Muscle layer of duodenum (tissue), 2 donors: ENCODE data around the gene TAX1BP3.

Experiments used
- H3K27ac ChIP-seq: one replicate; pipeline ENCODE4 v1.7.0; 2013; ENCODE audit warnings: mild to moderate bottlenecking, low read length
- H3K27me3 ChIP-seq: one replicate; pipeline ENCODE4 v1.7.0; 2013; ENCODE audit warnings: low read depth, mild to moderate bottlenecking, control low read depth, low read length
- H3K36me3 ChIP-seq, 2 donors: one replicate each; pipeline ENCODE4 v1.7.0; 2013; ENCODE audit warnings: low read length in 2 of 2, control low read depth in 1 of 2, mild to moderate bottlenecking in 1 of 2; ENCODE audit not compliant: insufficient read depth in 2 of 2, control insufficient read depth in 1 of 2
- H3K4me1 ChIP-seq, 2 donors: one replicate each; pipeline ENCODE4 v1.7.0; 2013; ENCODE audit warnings: low read length in 2 of 2, mild to moderate bottlenecking in 2 of 2, control low read depth in 1 of 2, moderate library complexity in 1 of 2; ENCODE audit not compliant: insufficient read depth in 2 of 2, control insufficient read depth in 1 of 2
- H3K4me3 ChIP-seq, 2 donors: one replicate each; pipeline ENCODE4 v1.7.0; 2013; ENCODE audit warnings: low read length in 2 of 2, low read depth in 1 of 2, mild to moderate bottlenecking in 1 of 2
- H3K9me3 ChIP-seq, 2 donors: one replicate each; pipeline ENCODE4 v1.7.0; 2013; ENCODE audit warnings: low read length in 2 of 2, control low read depth in 1 of 2, mild to moderate bottlenecking in 1 of 2; ENCODE audit not compliant: control insufficient read depth in 1 of 2
- donor health status: healthy.

The TAX1BP3 gene

DNA sequence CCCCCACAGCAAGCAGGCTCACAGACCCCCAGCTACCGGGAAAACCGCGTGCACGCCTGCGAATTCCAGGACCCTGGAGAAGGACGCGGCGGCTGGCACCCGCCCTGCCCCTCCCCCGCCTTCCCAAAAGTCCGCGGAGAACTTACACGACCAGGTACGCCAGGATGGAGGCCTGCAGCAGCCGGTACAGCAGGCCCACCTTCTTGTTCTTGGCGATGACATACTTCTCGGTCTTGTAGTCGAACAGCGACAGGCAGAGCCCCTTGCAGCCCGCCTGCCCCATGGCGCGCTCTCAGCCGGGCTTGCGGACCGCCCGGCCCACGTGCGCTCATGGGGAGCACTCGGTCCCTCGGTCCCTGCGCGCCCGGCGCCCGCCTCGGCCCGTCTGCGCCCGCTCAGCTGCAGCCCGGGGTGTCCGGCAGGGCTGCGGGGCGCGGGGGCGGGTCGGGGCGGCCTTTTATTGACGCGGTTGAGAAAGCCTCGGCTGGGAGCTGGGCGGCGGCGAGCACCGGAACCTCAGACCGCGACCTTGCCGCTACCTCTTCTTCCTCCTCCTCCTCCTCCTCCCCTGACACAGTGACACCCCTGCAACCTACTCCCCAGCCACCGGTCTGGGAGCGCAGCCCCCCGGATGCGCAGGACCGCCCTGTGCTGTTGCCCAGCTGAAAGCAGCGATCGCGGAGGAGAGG, 27.5 kb upstream of the TAX1BP3 start, which contains the start of gene P2RX5:
Gene P2RX5 (minus strand): TSS at position 433 of the 689 bp plus-strand sequence. CDS start 150 bp downstream, at position 283.
- H3K4me1 ChIP-seq, result peaks cover 0 to 14% of the 10 kb centered on the region in 2 donors
- peak within 1 kb of the TSS; percentile 21 to 66 for H3K4me3 ChIP-seq
- H3K27ac ChIP-seq, result no peak within 1 kb of the TSS
- no peaks in the 10 kb centered on the region for H3K36me3 ChIP-seq
- peaks cover 16% of the 10 kb centered on the region for H3K27me3 ChIP-seq
- peaks cover 0 to 12% of the 10 kb centered on the region in 2 donors for H3K9me3 ChIP-seq

DNA sequence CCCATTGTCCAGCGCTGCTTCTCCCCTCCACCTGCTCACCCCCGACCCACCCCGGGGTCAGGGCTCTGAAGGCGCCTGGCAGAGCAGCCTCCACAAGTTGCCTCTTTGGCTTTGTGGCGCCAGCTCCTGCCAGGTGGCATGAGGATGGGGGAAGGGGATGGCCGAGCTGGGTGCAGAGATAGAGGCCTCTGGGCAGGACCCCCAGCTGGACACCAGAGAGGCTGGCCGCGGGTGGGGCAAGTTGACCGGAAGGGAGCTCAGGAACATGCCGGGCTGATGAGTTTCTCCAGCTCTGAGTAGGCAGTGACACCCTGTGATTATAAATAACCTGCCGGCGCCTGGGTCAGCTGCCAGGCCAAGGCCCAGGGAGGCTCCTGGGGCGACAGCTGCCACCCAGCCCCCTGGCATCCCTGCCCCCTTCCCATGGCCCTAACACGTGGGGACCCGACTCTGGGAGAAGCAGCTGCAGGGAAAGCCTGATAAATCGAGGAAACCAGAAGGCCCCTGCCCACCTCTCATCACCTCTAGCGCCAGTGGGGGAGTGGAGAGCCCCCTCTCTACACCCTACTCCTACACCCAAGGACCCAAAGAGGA, 26.8 kb upstream of the TAX1BP3 start:
- peak overlapping the region; percentile 21 to 66 for H3K4me3 ChIP-seq
- no peak overlapping the region for H3K27ac ChIP-seq
- H3K36me3 ChIP-seq, result no peaks in the 10 kb centered on the region
- peaks cover 0 to 14% of the 10 kb centered on the region in 2 donors for H3K4me1 ChIP-seq
- H3K9me3 ChIP-seq, result peaks cover 0 to 12% of the 10 kb centered on the region in 2 donors
- H3K27me3 ChIP-seq, result peaks cover 16% of the 10 kb centered on the region

DNA sequence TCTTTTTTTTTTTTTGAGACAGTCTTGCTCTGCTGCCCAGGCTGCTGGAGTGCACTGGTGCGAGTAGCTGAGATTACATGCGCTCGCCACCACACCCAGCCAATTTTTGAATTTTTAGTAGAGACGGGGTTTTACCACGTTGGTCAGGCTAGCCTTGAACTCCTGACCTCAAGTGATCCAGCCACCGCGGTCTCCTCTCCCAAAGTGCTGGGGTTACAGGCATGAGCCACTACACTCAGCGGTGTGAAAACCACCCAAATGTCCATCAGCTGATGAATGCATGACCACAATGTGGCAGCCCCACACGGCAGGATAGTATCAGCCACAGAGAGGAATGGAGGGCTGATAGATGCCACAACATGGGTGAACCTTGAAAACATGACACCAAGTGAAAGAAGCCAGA, 25.5 kb upstream of the TAX1BP3 start:
- H3K27me3 ChIP-seq, result peaks cover 16% of the 10 kb centered on the region
- H3K4me3 ChIP-seq, result no peak overlapping the region
- peaks cover 0 to 14% of the 10 kb centered on the region in 2 donors for H3K4me1 ChIP-seq
- no peak overlapping the region for H3K27ac ChIP-seq
- H3K36me3 ChIP-seq, result no peaks in the 10 kb centered on the region
- peaks cover 0 to 12% of the 10 kb centered on the region in 2 donors for H3K9me3 ChIP-seq

GRCh38 chr17:3693141-3693540, 24.8 kb upstream of the TAX1BP3 start:
- peaks cover 0 to 7% of the 10 kb centered on the region in 2 donors for H3K9me3 ChIP-seq
- H3K4me1 ChIP-seq, result peaks cover 0 to 14% of the 10 kb centered on the region in 2 donors
- peaks cover 16% of the 10 kb centered on the region for H3K27me3 ChIP-seq
- no peak overlapping the region for H3K27ac ChIP-seq
- no peaks in the 10 kb centered on the region for H3K36me3 ChIP-seq
- H3K4me3 ChIP-seq, result no peak overlapping the region

DNA sequence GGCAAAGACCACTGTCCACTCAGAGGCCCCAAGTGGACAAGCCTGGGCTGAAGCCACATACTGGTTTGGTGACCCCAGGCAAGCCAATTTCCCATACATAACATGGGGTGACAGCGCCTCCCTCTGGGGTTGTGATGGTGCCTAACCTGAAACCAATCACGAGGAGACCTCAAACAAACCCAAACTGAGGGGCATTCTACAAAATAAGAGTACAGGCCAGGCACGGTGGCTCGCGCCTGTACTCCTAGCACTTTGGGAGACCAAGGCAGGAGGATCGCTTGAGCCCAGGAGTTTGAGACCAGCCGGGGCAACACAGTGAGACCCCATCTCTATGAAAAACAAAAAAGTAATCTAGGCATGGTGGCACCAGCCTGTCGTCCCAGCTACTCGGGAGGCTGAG, 24.0 kb upstream of the TAX1BP3 start:
- Histone ChIP-seq H3K36me3 (no peaks in the 10 kb centered on the region), H3K4me3 (no peak overlapping the region), H3K9me3 (no peaks in the 10 kb centered on the region), H3K4me1 (peaks cover 0 to 14% of the 10 kb centered on the region in 2 donors), H3K27me3 (peaks cover 14% of the 10 kb centered on the region), H3K27ac (no peak overlapping the region)

DNA sequence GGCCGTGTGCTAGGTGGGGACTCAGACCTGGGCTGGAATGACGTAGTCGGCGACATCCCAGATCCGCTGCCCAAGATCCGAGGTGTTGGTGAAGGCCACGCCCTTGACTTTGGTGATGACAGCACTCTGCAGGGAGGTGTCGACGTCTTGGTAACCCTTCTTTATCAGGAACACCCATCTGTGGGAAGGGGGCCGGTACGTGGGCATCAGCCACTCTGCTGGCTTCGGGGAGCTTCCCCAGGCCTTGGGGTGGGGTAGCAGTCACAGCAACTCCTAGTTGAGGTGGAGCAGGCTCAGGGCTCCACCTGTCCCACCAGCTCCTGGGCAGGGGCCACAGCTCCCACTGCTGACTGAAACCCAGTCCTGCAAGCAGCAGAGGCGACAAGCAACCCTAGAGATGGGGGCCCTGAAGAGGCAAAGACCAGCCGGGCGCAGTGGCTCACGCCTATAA, 23.3 kb upstream of the TAX1BP3 start:
- Histone ChIP-seq H3K27me3 (peaks cover 12% of the 10 kb centered on the region), H3K4me1 (peaks cover 0 to 14% of the 10 kb centered on the region in 2 donors), H3K27ac (no peak overlapping the region), H3K9me3 (no peaks in the 10 kb centered on the region), H3K36me3 (no peaks in the 10 kb centered on the region), H3K4me3 (no peak overlapping the region)

DNA sequence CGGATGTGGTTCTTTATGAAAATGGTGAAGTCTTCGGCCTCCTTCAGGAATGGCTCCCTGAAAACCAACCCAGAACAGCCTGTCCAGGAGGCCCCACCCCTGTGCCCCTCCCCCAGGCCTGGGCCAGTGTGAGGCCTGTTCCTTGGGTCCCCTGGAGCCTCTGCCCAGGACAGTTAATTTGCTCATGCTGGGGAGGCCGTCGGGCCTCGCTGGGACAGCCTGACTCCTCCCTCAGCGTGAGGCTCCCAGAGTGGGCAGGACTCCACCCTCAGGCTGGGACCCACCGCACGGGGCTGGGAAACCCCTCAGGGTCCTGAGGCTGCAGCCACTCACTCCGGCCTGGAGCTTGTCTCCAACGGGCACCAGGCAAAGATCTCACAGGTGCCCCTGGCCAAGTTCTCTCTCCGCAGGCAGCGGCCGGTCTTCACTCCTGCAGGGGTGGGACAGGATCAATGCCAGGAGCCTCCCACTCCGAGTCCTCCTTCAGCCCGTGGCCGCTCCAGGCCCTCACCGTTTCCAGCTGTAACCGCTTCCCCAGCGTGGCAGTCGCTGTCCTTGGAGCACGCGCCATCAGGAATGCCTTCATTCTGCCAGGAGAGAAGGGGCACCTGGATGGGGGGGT, 21.8 kb upstream of the TAX1BP3 start:
- Histone ChIP-seq H3K36me3 (no peaks in the 10 kb centered on the region), H3K27ac (no peak overlapping the region), H3K4me1 (peaks cover 0 to 7% of the 10 kb centered on the region in 2 donors), H3K27me3 (peaks cover 7% of the 10 kb centered on the region), H3K4me3 (no peak overlapping the region), H3K9me3 (no peaks in the 10 kb centered on the region)

DNA sequence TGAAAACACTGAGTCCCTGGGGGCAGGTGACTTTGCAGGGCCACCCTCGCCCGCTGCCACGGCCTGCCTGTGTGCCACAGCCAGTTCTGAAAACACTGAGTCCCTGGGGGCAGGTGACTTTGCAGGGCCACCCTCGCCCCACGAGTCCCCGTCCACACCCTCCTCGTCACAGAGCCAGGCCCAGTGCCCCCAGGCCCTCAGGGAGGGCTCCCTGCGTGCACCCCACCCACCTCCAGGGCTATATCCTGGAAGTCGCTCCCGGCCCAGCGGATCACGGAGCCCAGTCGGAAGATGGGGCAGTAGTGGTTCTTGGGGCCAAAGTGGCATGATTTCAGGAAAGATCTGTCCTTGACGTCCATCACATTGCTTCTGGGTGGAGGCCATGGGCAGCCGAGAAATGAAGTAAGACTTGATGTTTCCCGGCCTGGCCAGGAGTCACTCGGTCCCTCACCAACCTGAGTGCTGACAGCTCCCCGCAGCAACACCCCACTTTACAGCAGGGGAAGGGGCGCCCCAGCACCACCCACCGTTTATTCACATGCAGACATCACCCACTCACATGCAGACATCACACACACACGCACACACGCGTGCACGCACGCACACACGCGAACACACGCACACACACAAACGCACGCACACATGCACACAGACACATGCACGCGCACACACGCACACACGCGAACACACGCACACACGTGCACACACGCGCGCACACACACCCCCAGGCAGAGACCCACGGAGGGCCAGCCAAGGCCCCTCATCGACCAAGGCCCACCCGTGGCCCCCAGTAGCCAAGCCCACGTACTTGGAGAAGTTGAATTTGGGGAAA, 21.1 kb upstream of the TAX1BP3 start:
- Histone ChIP-seq H3K4me1 (no peaks in the 10 kb centered on the region), H3K4me3 (no peak overlapping the region), H3K36me3 (no peaks in the 10 kb centered on the region), H3K27ac (no peak overlapping the region), H3K9me3 (no peaks in the 10 kb centered on the region), H3K27me3 (peaks cover under 1% of the 10 kb centered on the region)

DNA sequence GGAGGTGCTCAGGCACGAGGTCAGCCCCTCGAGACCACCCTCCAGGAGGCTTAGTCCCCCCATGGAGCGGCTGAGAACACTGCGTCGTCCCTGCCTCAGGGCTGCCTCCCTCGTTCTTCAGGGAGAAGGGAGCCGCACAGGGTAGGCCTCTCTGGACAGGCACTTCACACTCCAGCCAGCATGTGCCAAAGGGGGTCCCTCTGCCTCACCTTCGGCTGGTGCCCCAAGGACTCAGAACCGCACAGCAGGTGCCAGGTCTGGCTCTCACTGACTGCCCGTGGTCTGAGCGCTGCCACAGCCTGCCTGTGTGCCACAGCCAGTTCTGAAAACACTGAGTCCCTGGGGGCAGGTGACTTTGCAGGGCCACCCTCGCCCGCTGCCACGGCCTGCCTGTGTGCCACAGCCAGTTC, 20.5 kb upstream of the TAX1BP3 start:
- H3K27me3 ChIP-seq, result no peaks in the 10 kb centered on the region
- H3K36me3 ChIP-seq, result no peaks in the 10 kb centered on the region
- no peaks in the 10 kb centered on the region for H3K4me1 ChIP-seq
- no peak overlapping the region for H3K4me3 ChIP-seq
- no peaks in the 10 kb centered on the region for H3K9me3 ChIP-seq
- no peak overlapping the region for H3K27ac ChIP-seq

DNA sequence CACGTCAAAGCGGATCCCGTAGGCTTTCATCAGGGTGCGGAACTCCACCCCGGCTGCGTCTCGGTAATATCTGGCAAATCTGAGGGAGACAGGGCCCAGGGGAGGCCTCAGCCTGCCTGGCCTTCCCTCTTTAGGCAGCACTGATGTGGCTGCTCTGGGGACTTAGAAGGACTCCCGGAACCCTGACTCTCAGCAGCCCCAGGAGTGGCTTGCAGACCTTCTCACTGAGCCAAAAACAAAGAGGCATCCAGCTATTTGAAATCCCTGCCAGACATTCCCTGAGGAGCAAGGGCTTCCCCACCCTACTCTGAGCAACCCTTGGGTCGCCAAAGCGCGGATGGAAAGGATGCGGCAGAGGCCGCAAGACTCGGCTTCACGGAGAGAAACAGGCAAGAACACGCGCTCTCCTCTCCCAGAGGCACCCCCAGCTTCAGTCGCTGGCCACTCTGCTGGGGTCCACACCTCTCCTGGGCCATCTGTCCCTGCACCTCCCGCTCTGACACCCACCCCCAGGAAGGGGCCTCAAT, 19.7 kb upstream of the TAX1BP3 start:
- no peaks in the 10 kb centered on the region for H3K9me3 ChIP-seq
- no peak overlapping the region for H3K4me3 ChIP-seq
- no peaks in the 10 kb centered on the region for H3K36me3 ChIP-seq
- no peaks in the 10 kb centered on the region for H3K27me3 ChIP-seq
- no peak overlapping the region for H3K27ac ChIP-seq
- H3K4me1 ChIP-seq, result no peaks in the 10 kb centered on the region

- Histone ChIP-seq H3K27me3 (no peaks in the 10 kb centered on the region), H3K27ac (no peak overlapping the region), H3K9me3 (no peaks in the 10 kb centered on the region), H3K4me1 (no peaks in the 10 kb centered on the region), H3K36me3 (no peaks in the 10 kb centered on the region), H3K4me3 (no peak overlapping the region)
Measured at GRCh38 chr17:3685174-3685573, 16.8 kb upstream of the TAX1BP3 start.
